HG02938 (cell line): ENCODE measurements around the gene COL4A2.

Experiments
- ATAC-seq: cut with Tn5 transposase; IDR thresholded peaks from one replicate; pipeline ENCODE4 v1.9.1; 2021; ENCODE audit warnings: mild to moderate bottlenecking, moderate library complexity; ENCODE audit not compliant: unreplicated experiment

Gene COL4A2

GRCh38 chr13:110466266-110466915 is 159.3 kb downstream of the COL4A2 start:
- no peak for ATAC-seq

- no peak for ATAC-seq
Observed at GRCh38 chr13:110467516-110468110, 160.5 kb downstream of the COL4A2 start.

- no peak for ATAC-seq
Observed at GRCh38 chr13:110468986-110469495, 162.0 kb downstream of the COL4A2 start.

- no peak for ATAC-seq
Observed at GRCh38 chr13:110469597-110469996, 162.5 kb downstream of the COL4A2 start.

- no peak for ATAC-seq
Observed at GRCh38 chr13:110470272-110471009, 163.4 kb downstream of the COL4A2 start.

GRCh38 chr13:110471156-110471832 is 164.2 kb downstream of the COL4A2 start:
- peak; percentile 43 for ATAC-seq

- peak; percentile 98 for ATAC-seq
Observed at GRCh38 chr13:110471833-110472162, 164.7 kb downstream of the COL4A2 start.

- ATAC-seq, result no peak
Observed at GRCh38 chr13:110472904-110473563, 165.9 kb downstream of the COL4A2 start.

- no peak for ATAC-seq
Observed at GRCh38 chr13:110474713-110475112, 167.6 kb downstream of the COL4A2 start.

GRCh38 chr13:110475117-110475516 is 168.0 kb downstream of the COL4A2 start:
- no peak for ATAC-seq

- ATAC-seq, result no peak
Observed at GRCh38 chr13:110475550-110476219, 168.6 kb downstream of the COL4A2 start.

- ATAC-seq, result no peak
Observed at GRCh38 chr13:110476220-110476617, 169.1 kb downstream of the COL4A2 start.

- ATAC-seq, result no peak
Observed at GRCh38 chr13:110477706-110478245, 170.7 kb downstream of the COL4A2 start.

- no peak for ATAC-seq
Observed at GRCh38 chr13:110478405-110479214, 171.5 kb downstream of the COL4A2 start.

- ATAC-seq, result no peak
Observed at GRCh38 chr13:110479215-110479545, 172.1 kb downstream of the COL4A2 start.

- no peak for ATAC-seq
Observed at GRCh38 chr13:110479648-110480047, 172.6 kb downstream of the COL4A2 start.

GRCh38 chr13:110480161-110480560 is 173.1 kb downstream of the COL4A2 start:
- no peak for ATAC-seq

GRCh38 chr13:110483386-110483968 is 176.4 kb downstream of the COL4A2 start:
- ATAC-seq, result no peak
